ENCODE measurements around the gene MYOD1. TPM values are rescaled to one million over a fixed set of nuclear protein-coding genes. Genes with fewer than 3 reads are reported as not detected.

The MYOD1 gene
- total RNA-seq, 1 experiment from 2014 or later: not detected

GRCh38 chr11:17768547-17768946 lies 49.2 kb downstream of the MYOD1 start:
- no peaks in the 10 kb centered on the region for H3F3A ChIP-seq (ENCODE audit: insufficient read depth, low read depth)
- no TSS peak for BruUV-seq (replicated peaks)
- H4K20me1 ChIP-seq (ENCODE audit: insufficient read depth): no peaks in the 10 kb centered on the region
- TF ChIP-seq EZH2 (IDR thresholded peaks at IDR 0.05; ENCODE audit: low read depth) (no peak), CTCF (conservative IDR thresholded peaks at IDR 0.05) (no peak)
- H3K9me2 ChIP-seq (ENCODE audit: insufficient read depth): no peaks in the 10 kb centered on the region
- H3K4me2 ChIP-seq: no peak overlapping the region
- H3K9me3 ChIP-seq (ENCODE audit: insufficient read depth, low read depth): no peaks in the 10 kb centered on the region
- H3K36me3 ChIP-seq (ENCODE audit: low read depth): no peaks in the 10 kb centered on the region
- H3K4me1 ChIP-seq (replicated peaks; ENCODE audit: insufficient read depth): no peaks in the 10 kb centered on the region
- no peak overlapping the region for H2AFZ ChIP-seq
- no peak overlapping the region for H3K4me3 ChIP-seq
- no peak for DNase-seq
- intact Hi-C loops (cut with micrococcal nuclease; ENCODE audit: unreplicated experiment): no loop called here
- H3K27me3 ChIP-seq (ENCODE audit: insufficient read depth, low read depth): peaks cover 14% of the 10 kb centered on the region; the same call in 1 of the 2 replicates
- H3K27ac ChIP-seq: no peak overlapping the region
- no peaks in the 10 kb centered on the region for H3K79me2 ChIP-seq (ENCODE audit: low read depth)
- CTCF ChIA-PET: interaction anchor here (0.5 kb wide), 1 partner anchor 209 kb away, joined by 3 read pairs; no protein-coding TSS in a partner anchor
- POLR2A ChIA-PET (ENCODE audit: unreplicated experiment): no interaction called here

- H3K9me3 ChIP-seq (ENCODE audit: insufficient read depth, low read depth): no peaks in the 10 kb centered on the region
- no peaks in the 10 kb centered on the region for H3K36me3 ChIP-seq (ENCODE audit: low read depth)
- ChIA-PET POLR2A (ENCODE audit: unreplicated experiment) (no interaction called here), CTCF (no interaction called here)
- H3K9me2 ChIP-seq (ENCODE audit: insufficient read depth): no peaks in the 10 kb centered on the region
- no peak overlapping the region for H3K4me3 ChIP-seq
- H3K79me2 ChIP-seq (ENCODE audit: low read depth): no peaks in the 10 kb centered on the region
- BruUV-seq (replicated peaks): no TSS peak
- H3K4me2 ChIP-seq: no peak overlapping the region
- H4K20me1 ChIP-seq (ENCODE audit: insufficient read depth): no peaks in the 10 kb centered on the region
- TF ChIP-seq EZH2 (IDR thresholded peaks at IDR 0.05; ENCODE audit: low read depth): no peak
- no peak for TF ChIP-seq CTCF (conservative IDR thresholded peaks at IDR 0.05)
- H2AFZ ChIP-seq: no peak overlapping the region
- no peaks in the 10 kb centered on the region for H3K4me1 ChIP-seq (replicated peaks; ENCODE audit: insufficient read depth)
- intact Hi-C loops (cut with micrococcal nuclease; ENCODE audit: unreplicated experiment): no loop called here
- no peak for DNase-seq
- H3K27me3 ChIP-seq (ENCODE audit: insufficient read depth, low read depth): peaks cover 20% of the 10 kb centered on the region; the same call in 1 of the 2 replicates
- no peaks in the 10 kb centered on the region for H3F3A ChIP-seq (ENCODE audit: insufficient read depth, low read depth)
- H3K27ac ChIP-seq: no peak overlapping the region
These were observed 49.8 kb downstream of the MYOD1 start for GRCh38 chr11:17769218-17769617.

DNA sequence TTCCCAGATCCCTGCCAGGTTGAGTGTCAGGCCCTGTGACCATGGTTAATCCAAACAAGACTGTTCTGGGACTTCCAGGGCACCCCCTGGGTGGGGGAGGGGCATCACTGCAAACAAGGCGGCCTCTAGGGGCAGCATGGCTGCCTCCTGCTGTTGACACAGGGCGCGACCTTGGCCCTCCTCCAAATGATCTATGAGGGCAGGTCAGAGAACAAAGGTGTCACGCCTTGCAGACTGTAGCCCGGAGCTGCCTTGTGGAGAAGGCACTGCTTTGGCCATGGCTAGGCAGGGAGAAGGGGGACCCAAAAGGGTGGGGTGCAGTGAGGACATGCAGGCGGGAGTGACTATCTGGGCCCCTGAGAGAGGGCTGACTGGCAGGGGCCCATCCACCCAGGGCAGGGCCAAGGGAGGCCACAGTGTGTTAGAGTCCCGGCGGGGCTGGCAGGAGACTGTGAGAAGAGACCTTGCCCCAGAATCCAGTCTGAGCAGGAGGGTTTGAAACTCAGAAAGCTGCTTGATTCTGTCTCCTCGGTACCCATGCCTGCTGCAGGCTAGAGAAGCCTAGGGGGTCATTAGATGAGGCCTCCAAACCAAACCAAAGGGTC lies 50.8 kb downstream of the MYOD1 start:
- peaks cover 25% of the 10 kb centered on the region; the same call in 1 of the 2 replicates for H3K27me3 ChIP-seq (ENCODE audit: insufficient read depth, low read depth)
- no peaks in the 10 kb centered on the region for H3K36me3 ChIP-seq (ENCODE audit: low read depth)
- no peaks in the 10 kb centered on the region for H3K9me3 ChIP-seq (ENCODE audit: insufficient read depth, low read depth)
- TF ChIP-seq CTCF (conservative IDR thresholded peaks at IDR 0.05) (no peak; the same call in 1 of the 2 replicates), EZH2 (IDR thresholded peaks at IDR 0.05; ENCODE audit: low read depth) (no peak)
- no peaks in the 10 kb centered on the region for H3K9me2 ChIP-seq (ENCODE audit: insufficient read depth)
- no peaks in the 10 kb centered on the region for H4K20me1 ChIP-seq (ENCODE audit: insufficient read depth)
- no peak overlapping the region for H2AFZ ChIP-seq
- CTCF ChIA-PET: interaction anchor here (0.6 kb wide), 1 partner anchor 1059 kb away, joined by 3 read pairs; no protein-coding TSS in a partner anchor
- DNase-seq: peak in 1 of 2 experiments; percentile 53
- H3K4me2 ChIP-seq: no peak overlapping the region
- no peaks in the 10 kb centered on the region for H3K79me2 ChIP-seq (ENCODE audit: low read depth)
- no peaks in the 10 kb centered on the region for H3K4me1 ChIP-seq (replicated peaks; ENCODE audit: insufficient read depth)
- no peak overlapping the region for H3K27ac ChIP-seq
- H3F3A ChIP-seq (ENCODE audit: insufficient read depth, low read depth): no peaks in the 10 kb centered on the region
- BruUV-seq (replicated peaks): no TSS peak
- no peak overlapping the region for H3K4me3 ChIP-seq
- POLR2A ChIA-PET (ENCODE audit: unreplicated experiment): no interaction called here
- intact Hi-C loops (cut with micrococcal nuclease; ENCODE audit: unreplicated experiment): no loop called here
